ENCODE data around the gene GPR42.

- TF ChIP-seq, protein P1, sequence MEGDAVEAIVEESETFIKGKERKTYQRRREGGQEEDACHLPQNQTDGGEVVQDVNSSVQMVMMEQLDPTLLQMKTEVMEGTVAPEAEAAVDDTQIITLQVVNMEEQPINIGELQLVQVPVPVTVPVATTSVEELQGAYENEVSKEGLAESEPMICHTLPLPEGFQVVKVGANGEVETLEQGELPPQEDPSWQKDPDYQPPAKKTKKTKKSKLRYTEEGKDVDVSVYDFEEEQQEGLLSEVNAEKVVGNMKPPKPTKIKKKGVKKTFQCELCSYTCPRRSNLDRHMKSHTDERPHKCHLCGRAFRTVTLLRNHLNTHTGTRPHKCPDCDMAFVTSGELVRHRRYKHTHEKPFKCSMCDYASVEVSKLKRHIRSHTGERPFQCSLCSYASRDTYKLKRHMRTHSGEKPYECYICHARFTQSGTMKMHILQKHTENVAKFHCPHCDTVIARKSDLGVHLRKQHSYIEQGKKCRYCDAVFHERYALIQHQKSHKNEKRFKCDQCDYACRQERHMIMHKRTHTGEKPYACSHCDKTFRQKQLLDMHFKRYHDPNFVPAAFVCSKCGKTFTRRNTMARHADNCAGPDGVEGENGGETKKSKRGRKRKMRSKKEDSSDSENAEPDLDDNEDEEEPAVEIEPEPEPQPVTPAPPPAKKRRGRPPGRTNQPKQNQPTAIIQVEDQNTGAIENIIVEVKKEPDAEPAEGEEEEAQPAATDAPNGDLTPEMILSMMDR (IDR thresholded peaks at IDR 0.05) = no peak
- TF ChIP-seq EZH2 (IDR thresholded peaks at IDR 0.05; ENCODE audit: borderline replicate concordance, insufficient read depth, low read depth, low read length, poor library complexity, severe bottlenecking) = no peak
Observed at GRCh38 chr19:35360880-35361420, 9.9 kb upstream of the GPR42 start.

All from B cell (primary cell).